IMR-90 (cell line): ENCODE data around the gene TRIM17.

ENCODE experiments used
- FOS ChIP-seq: fragments of 150-350 bp; IDR thresholded peaks from 2 replicates; pipeline ENCODE4 v1.6.1; 2016; ENCODE audit warnings: low read depth, low read length
- MXI1 ChIP-seq: IDR thresholded peaks from 2 replicates; pipeline ENCODE4 v1.6.1; 2012; ENCODE audit warnings: low read depth, mild to moderate bottlenecking, low read length, moderate library complexity, borderline replicate concordance
- POLR2A ChIP-seq: IDR thresholded peaks from 2 replicates; pipeline ENCODE4 v1.6.1; 2012; ENCODE audit warnings: mild to moderate bottlenecking, low read depth, low read length
- RFX5 ChIP-seq: IDR thresholded peaks from 2 replicates; pipeline ENCODE4 v1.8.0; 2012; ENCODE audit warnings: low read depth, mild to moderate bottlenecking, low read length, moderate library complexity
- SMC3 ChIP-seq: fragments of 150-350 bp; IDR thresholded peaks from 2 replicates; pipeline ENCODE4 v1.6.1; 2016; ENCODE audit warnings: low read depth, mild to moderate bottlenecking, antibody characterized with exemption, low read length, moderate library complexity
- TF ChIP-seq, protein P1 (sequence below): fragments of 150-350 bp; IDR thresholded peaks from 2 replicates; pipeline ENCODE4 v1.6.1; 2017; ENCODE audit warnings: mild to moderate bottlenecking, antibody characterized with exemption, low read length, low read depth
- TF ChIP-seq, protein P2 (sequence below): conservative IDR thresholded peaks from 2 replicates; pipeline ENCODE4 v1.5.1; 2012; ENCODE audit warnings: mild to moderate bottlenecking, low read depth, low read length, improper control_type of control experiment

- TF ChIP-seq, protein P1, sequence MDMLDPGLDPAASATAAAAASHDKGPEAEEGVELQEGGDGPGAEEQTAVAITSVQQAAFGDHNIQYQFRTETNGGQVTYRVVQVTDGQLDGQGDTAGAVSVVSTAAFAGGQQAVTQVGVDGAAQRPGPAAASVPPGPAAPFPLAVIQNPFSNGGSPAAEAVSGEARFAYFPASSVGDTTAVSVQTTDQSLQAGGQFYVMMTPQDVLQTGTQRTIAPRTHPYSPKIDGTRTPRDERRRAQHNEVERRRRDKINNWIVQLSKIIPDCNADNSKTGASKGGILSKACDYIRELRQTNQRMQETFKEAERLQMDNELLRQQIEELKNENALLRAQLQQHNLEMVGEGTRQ: no peak
- no peak for TF ChIP-seq POLR2A
- no peak for TF ChIP-seq RFX5
- TF ChIP-seq FOS: no peak
- TF ChIP-seq, protein P2, sequence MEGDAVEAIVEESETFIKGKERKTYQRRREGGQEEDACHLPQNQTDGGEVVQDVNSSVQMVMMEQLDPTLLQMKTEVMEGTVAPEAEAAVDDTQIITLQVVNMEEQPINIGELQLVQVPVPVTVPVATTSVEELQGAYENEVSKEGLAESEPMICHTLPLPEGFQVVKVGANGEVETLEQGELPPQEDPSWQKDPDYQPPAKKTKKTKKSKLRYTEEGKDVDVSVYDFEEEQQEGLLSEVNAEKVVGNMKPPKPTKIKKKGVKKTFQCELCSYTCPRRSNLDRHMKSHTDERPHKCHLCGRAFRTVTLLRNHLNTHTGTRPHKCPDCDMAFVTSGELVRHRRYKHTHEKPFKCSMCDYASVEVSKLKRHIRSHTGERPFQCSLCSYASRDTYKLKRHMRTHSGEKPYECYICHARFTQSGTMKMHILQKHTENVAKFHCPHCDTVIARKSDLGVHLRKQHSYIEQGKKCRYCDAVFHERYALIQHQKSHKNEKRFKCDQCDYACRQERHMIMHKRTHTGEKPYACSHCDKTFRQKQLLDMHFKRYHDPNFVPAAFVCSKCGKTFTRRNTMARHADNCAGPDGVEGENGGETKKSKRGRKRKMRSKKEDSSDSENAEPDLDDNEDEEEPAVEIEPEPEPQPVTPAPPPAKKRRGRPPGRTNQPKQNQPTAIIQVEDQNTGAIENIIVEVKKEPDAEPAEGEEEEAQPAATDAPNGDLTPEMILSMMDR: no peak
- no peak for TF ChIP-seq SMC3
- TF ChIP-seq MXI1: no peak
Observed at GRCh38 chr1:228429007-228429406, 12.3 kb upstream of the TRIM17 start.
